HepG2 (cell line): ENCODE results near the gene REEP2. TPM values are rescaled to one million over a fixed set of nuclear protein-coding genes. Genes with fewer than 3 reads are reported as not detected.

ENCODE experiments used
- ATF7-NPFF ChIP-seq: sonication (generic); formaldehyde crosslinking; IDR thresholded peaks from 2 replicates; pipeline ENCODE4 v1.8.1; 2023; ENCODE audit warnings: mild to moderate bottlenecking, low read depth, missing genetic modification reagents, moderate library complexity
- ATM ChIP-seq: fragments of 450-650 bp; IDR thresholded peaks from 2 replicates; pipeline ENCODE4 v1.7.1; 2017; ENCODE audit warnings: mild to moderate bottlenecking, borderline replicate concordance
- BCL6 ChIP-seq: IDR thresholded peaks from 2 replicates; pipeline ENCODE4 v1.6.1; 2016; ENCODE audit warnings: missing genetic modification reagents, missing compliant biosample characterization
- CHD2 ChIP-seq: IDR thresholded peaks from 2 replicates; pipeline ENCODE4 v1.6.1; 2011; ENCODE audit warnings: low read depth, low read length, improper control_type of control experiment
- DNMT3B ChIP-seq: conservative IDR thresholded peaks from 2 replicates; pipeline ENCODE4 v1.6.1; 2016; ENCODE audit warnings: missing biosample characterization, control low read depth
- DR1 ChIP-seq: sonication (generic); formaldehyde crosslinking; IDR thresholded peaks from 2 replicates; pipeline ENCODE4 v1.8.0; 2021; ENCODE audit warnings: mild to moderate bottlenecking, missing genetic modification reagents, inconsistent platforms
- GATA4 ChIP-seq: sonication (generic); IDR thresholded peaks from 2 replicates; pipeline ENCODE4 v1.6.1; 2016; ENCODE audit warnings: antibody characterized with exemption, low read depth, borderline replicate concordance
- MED8 ChIP-seq: sonication (generic); formaldehyde crosslinking; IDR thresholded peaks from 2 replicates; pipeline ENCODE4 v1.8.1; 2023; ENCODE audit warnings: mild to moderate bottlenecking, missing genetic modification reagents; ENCODE audit not compliant: insufficient replicate concordance
- MTA3 ChIP-seq: sonication (generic); formaldehyde crosslinking; IDR thresholded peaks from 2 replicates; pipeline ENCODE4 v1.4.0; 2020; ENCODE audit warnings: missing genetic modification reagents
- NAIF1 ChIP-seq: sonication (generic); formaldehyde crosslinking; IDR thresholded peaks from 2 replicates; pipeline ENCODE4 v1.5.0; 2020; ENCODE audit warnings: mild to moderate bottlenecking, missing genetic modification reagents, borderline replicate concordance
- POLR2G ChIP-seq: fragments of 200-400 bp; formaldehyde crosslinking; IDR thresholded peaks from 2 replicates; pipeline ENCODE4 v1.6.1; 2018; ENCODE audit warnings: mild to moderate bottlenecking, low read depth, low read length, moderate library complexity
- PRPF4 ChIP-seq: fragments of 200-400 bp; formaldehyde crosslinking; IDR thresholded peaks from 2 replicates; pipeline ENCODE4 v1.6.1; 2016; ENCODE audit warnings: low read length, low read depth; ENCODE audit not compliant: poor library complexity, severe bottlenecking
- RNF2 ChIP-seq: fragments of 450-650 bp; conservative IDR thresholded peaks from 2 replicates; pipeline ENCODE4 v1.6.1; 2016; ENCODE audit warnings: low read depth
- ZBTB7B ChIP-seq: sonication (generic); formaldehyde crosslinking; IDR thresholded peaks from 2 replicates; pipeline ENCODE4 v1.4.0; 2020; ENCODE audit warnings: missing genetic modification reagents
- ZNF136 ChIP-seq: sonication (generic); formaldehyde crosslinking; IDR thresholded peaks from 2 replicates; pipeline ENCODE4 v1.8.1; 2022; ENCODE audit warnings: low read depth, mild to moderate bottlenecking, moderate library complexity, missing genetic modification reagents
- ZNF225 ChIP-seq: sonication (generic); formaldehyde crosslinking; IDR thresholded peaks from 2 replicates; pipeline ENCODE4 v1.4.0; 2020; ENCODE audit warnings: mild to moderate bottlenecking, missing genetic modification reagents
- ZNF296 ChIP-seq: sonication (generic); formaldehyde crosslinking; conservative IDR thresholded peaks from 2 replicates; pipeline ENCODE4 v1.5.0; 2020; ENCODE audit warnings: mild to moderate bottlenecking, missing genetic modification reagents
- ZNF615 ChIP-seq: sonication (generic); formaldehyde crosslinking; IDR thresholded peaks from 2 replicates; pipeline ENCODE4 v1.5.0; 2020; ENCODE audit warnings: mild to moderate bottlenecking, missing genetic modification reagents, borderline replicate concordance
- ZNF792 ChIP-seq: IDR thresholded peaks from 2 replicates; pipeline ENCODE4 v1.6.1; 2016
- ZSCAN29 ChIP-seq: sonication (generic); formaldehyde crosslinking; conservative IDR thresholded peaks from 2 replicates; pipeline ENCODE4 v1.4.0; 2020; ENCODE audit warnings: mild to moderate bottlenecking, missing genetic modification reagents
- polyA plus RNA-seq, 8 experiments: library from polyadenylated mRNA; depleted of rRNA in 3 of 8; stranded (reverse) in 7 of 8; unstranded in 1 of 8; fragments of >200 nt; fragmentation: Illumina TruSeq in 4 of 8; extraction: Trizol in 4 of 8; gene quantifications; 2 replicates each; pipeline versions ENCODE4 v1.2.1 to v1.2.3, GENCODE V29; 2011 to 2016; ENCODE audit warnings: low read depth in 4 of 8, missing spikeins in 1 of 8, mixed read lengths in 1 of 8; ENCODE audit not compliant: insufficient read depth in 1 of 8
- total RNA-seq, 5 experiments: library from RNA; depleted of rRNA; stranded (reverse); fragments of >200 nt; fragmentation: Illumina TruSeq; extraction: Trizol; gene quantifications; 2 replicates each; pipeline ENCODE4 v1.2.3, GENCODE V29; 2016; ENCODE audit warnings: low read depth in 1 of 5
- TF ChIP-seq, protein P1 (sequence below): sonication (generic); formaldehyde crosslinking; IDR thresholded peaks from 2 replicates; pipeline ENCODE4 v1.4.0; 2020; ENCODE audit warnings: low read depth, missing genetic modification reagents
- TF ChIP-seq, protein P2 (sequence below): sonication (generic); formaldehyde crosslinking; IDR thresholded peaks from 2 replicates; pipeline ENCODE4 v1.4.0; 2020; ENCODE audit warnings: mild to moderate bottlenecking, missing genetic modification reagents
- TF ChIP-seq, protein P3 (sequence below): IDR thresholded peaks from 2 replicates; pipeline ENCODE4 v1.6.1; 2016
- TF ChIP-seq, protein P4 (sequence below): IDR thresholded peaks from 2 replicates; pipeline ENCODE4 v1.6.1; 2016; ENCODE audit warnings: low read depth
- TF ChIP-seq, protein P5 (sequence below): sonication (generic); formaldehyde crosslinking; IDR thresholded peaks from 2 replicates; pipeline ENCODE4 v1.4.0; 2020; ENCODE audit warnings: mild to moderate bottlenecking, missing genetic modification reagents

The REEP2 gene
- total and polyA plus RNA-seq, 2 of the 13 experiments (the other 11 are each of a cell fraction or from before 2014, with no cell fraction given) = 5.3 to 7.8 TPM

DNA sequence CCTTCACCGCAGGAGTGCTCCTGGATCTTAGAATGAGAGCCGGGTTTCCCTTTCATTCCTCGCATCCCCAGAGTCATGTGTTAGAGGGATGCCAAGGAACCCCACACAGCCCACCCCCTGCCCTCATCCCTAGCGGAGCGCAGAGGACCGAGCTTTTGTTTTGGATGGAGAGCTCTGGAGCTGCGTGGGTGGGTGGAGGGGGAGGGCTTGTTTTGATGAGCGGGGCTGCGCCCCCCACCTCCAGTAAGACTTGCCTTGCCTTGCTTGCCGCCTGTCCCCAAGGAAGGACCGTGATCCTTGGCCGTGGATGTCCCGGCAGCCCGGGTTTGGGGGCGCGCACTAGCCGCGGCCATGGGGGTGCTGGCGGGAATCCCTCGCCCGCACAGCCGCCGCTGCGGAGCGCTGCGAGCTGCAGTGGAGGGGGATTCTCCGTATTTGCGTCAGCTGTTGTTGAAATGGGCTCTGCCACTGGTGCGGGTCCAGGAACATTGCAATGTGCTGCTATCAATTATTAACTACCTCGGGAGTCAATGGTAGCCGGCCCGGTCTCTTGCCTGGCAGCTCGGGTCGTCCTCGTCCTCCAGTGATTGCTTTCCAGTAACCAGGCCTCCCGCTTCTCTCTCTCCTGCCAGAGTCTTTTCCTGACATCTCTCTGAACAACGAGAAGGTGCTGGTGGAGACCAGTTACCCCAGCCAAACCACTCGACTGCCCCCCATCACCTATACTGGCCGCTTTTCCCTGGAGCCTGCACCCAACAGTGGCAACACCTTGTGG is 27.5 kb downstream of the REEP2 start (continued):
- TF ChIP-seq ZNF296 (CRISPR knock-in tag) (no peak), ATF7-NPFF (CRISPR knock-in tag) (no peak), MED8 (CRISPR knock-in tag) (no peak), ATM (no peak), BCL6 (CRISPR knock-in tag) (peak; percentile 81), DR1 (CRISPR knock-in tag) (no peak), CHD2 (no peak), POLR2G (peak; percentile 13), ZNF615 (CRISPR knock-in tag) (no peak), RNF2 (no peak), NAIF1 (CRISPR knock-in tag) (no peak), DNMT3B (CRISPR knock-in tag) (no peak), GATA4 (no peak), ZSCAN29 (CRISPR knock-in tag) (no peak; the same call in 1 of the 2 replicates), MTA3 (CRISPR knock-in tag) (no peak), ZBTB7B (CRISPR knock-in tag) (no peak), PRPF4 (no peak), ZNF792 (CRISPR knock-in tag) (no peak; the same call in 1 of the 2 replicates), ZNF136 (CRISPR knock-in tag) (no peak), ZNF225 (CRISPR knock-in tag) (no peak)
- TF ChIP-seq, protein P1, sequence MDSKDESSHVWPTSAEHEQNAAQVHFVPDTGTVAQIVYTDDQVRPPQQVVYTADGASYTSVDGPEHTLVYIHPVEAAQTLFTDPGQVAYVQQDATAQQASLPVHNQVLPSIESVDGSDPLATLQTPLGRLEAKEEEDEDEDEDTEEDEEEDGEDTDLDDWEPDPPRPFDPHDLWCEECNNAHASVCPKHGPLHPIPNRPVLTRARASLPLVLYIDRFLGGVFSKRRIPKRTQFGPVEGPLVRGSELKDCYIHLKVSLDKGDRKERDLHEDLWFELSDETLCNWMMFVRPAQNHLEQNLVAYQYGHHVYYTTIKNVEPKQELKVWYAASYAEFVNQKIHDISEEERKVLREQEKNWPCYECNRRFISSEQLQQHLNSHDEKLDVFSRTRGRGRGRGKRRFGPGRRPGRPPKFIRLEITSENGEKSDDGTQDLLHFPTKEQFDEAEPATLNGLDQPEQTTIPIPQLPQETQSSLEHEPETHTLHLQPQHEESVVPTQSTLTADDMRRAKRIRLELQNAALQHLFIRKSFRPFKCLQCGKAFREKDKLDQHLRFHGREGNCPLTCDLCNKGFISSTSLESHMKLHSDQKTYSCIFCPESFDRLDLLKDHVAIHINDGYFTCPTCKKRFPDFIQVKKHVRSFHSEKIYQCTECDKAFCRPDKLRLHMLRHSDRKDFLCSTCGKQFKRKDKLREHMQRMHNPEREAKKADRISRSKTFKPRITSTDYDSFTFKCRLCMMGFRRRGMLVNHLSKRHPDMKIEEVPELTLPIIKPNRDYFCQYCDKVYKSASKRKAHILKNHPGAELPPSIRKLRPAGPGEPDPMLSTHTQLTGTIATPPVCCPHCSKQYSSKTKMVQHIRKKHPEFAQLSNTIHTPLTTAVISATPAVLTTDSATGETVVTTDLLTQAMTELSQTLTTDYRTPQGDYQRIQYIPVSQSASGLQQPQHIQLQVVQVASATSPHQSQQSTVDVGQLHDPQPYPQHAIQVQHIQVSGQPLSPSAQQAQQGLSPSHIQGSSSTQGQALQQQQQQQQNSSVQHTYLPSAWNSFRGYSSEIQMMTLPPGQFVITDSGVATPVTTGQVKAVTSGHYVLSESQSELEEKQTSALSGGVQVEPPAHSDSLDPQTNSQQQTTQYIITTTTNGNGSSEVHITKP (CRISPR knock-in tag) = 0 out of 2 replicates have a peak, but pooled peaks have one; percentile 66
- TF ChIP-seq, protein P2, sequence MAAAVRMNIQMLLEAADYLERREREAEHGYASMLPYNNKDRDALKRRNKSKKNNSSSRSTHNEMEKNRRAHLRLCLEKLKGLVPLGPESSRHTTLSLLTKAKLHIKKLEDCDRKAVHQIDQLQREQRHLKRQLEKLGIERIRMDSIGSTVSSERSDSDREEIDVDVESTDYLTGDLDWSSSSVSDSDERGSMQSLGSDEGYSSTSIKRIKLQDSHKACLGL (CRISPR knock-in tag) = no peak
- TF ChIP-seq, protein P3, sequence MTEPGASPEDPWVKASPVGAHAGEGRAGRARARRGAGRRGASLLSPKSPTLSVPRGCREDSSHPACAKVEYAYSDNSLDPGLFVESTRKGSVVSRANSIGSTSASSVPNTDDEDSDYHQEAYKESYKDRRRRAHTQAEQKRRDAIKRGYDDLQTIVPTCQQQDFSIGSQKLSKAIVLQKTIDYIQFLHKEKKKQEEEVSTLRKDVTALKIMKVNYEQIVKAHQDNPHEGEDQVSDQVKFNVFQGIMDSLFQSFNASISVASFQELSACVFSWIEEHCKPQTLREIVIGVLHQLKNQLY = no peak
- TF ChIP-seq, protein P4, sequence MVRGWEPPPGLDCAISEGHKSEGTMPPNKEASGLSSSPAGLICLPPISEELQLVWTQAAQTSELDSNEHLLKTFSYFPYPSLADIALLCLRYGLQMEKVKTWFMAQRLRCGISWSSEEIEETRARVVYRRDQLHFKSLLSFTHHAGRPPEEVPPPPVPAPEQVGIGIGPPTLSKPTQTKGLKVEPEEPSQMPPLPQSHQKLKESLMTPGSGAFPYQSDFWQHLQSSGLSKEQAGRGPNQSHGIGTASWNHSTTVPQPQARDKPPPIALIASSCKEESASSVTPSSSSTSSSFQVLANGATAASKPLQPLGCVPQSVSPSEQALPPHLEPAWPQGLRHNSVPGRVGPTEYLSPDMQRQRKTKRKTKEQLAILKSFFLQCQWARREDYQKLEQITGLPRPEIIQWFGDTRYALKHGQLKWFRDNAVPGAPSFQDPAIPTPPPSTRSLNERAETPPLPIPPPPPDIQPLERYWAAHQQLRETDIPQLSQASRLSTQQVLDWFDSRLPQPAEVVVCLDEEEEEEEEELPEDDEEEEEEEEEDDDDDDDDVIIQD (CRISPR knock-in tag) = no peak
- TF ChIP-seq, protein P5, sequence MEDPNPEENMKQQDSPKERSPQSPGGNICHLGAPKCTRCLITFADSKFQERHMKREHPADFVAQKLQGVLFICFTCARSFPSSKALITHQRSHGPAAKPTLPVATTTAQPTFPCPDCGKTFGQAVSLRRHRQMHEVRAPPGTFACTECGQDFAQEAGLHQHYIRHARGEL (CRISPR knock-in tag) = no peak
